Esophagus muscularis mucosa (tissue), 4 donors: ENCODE data around the gene MTA2. TPM values are rescaled to one million over a fixed set of nuclear protein-coding genes. Genes with fewer than 3 reads are reported as not detected.

Experiments
- DNase-seq: peaks from one replicate; pipeline ENCODE4 v3.0.0-alpha.2; 2017; ENCODE audit errors: extremely low spot score
- H3K27ac ChIP-seq, 4 donors: fragments of 200-600 bp; sonication (generic); replicated peaks in 1 of 4; 1 replicate in 3 of 4; 2 replicates in 1 of 4; pipeline ENCODE4 v1.5.1; 2016 to 2019; ENCODE audit warnings: mild to moderate bottlenecking in 1 of 4
- H3K27me3 ChIP-seq, 4 donors: fragments of 200-600 bp; sonication (generic); one replicate each; pipeline versions ENCODE4 v1.5.1 to v1.6.0; 2016 to 2019
- H3K36me3 ChIP-seq, 4 donors: fragments of 200-600 bp; sonication (generic); one replicate each; pipeline ENCODE4 v1.5.1; 2016 to 2019
- H3K4me1 ChIP-seq, 4 donors: fragments of 200-600 bp; sonication (generic); one replicate each; pipeline ENCODE4 v1.5.1; 2016 to 2019
- H3K4me3 ChIP-seq, 4 donors: fragments of 200-600 bp; sonication (generic); 1 replicate in 2 of 4; 2 replicates in 2 of 4; pipeline ENCODE4 v1.5.1; 2016 to 2019; ENCODE audit warnings: mild to moderate bottlenecking in 4 of 4, moderate library complexity in 1 of 4
- H3K9me3 ChIP-seq, 4 donors: fragments of 200-600 bp; sonication (generic); 1 replicate in 3 of 4; 2 replicates in 1 of 4; pipeline ENCODE4 v1.5.1; 2016 to 2019
- EP300 ChIP-seq: sonication (generic); formaldehyde crosslinking; IDR thresholded peaks from one replicate; pipeline ENCODE4 v1.6.1; 2017; ENCODE audit warnings: antibody characterized with exemption
- POLR2A ChIP-seq: fragments of 450-650 bp; IDR thresholded peaks from one replicate; pipeline ENCODE4 v1.6.1; 2017; ENCODE audit warnings: antibody characterized with exemption, moderate library complexity, mild to moderate bottlenecking, low read depth
- POLR2AphosphoS5 ChIP-seq, 2 donors: sonication (generic); formaldehyde crosslinking; IDR thresholded peaks; one replicate each; pipeline ENCODE4 v1.6.1; 2017; ENCODE audit warnings: antibody characterized with exemption in 2 of 2
- WGBS: methylation state at CpG from one replicate; pipeline ENCODE4 v1.1.5; 2018; 5-methylcytosine and 5-hydroxymethylcytosine counted together
- intact Hi-C: fragments of 100-400 bp; cut with DNase I; formaldehyde crosslinking; loops from one replicate; pipeline ENCODE4 v1.15.1; 2023
- total RNA-seq, 4 donors: library from RNA; depleted of rRNA; stranded (reverse); fragments of >200 nt; gene quantifications; one replicate each; pipeline versions ENCODE4 v1.1.0 to v1.2.1, GENCODE V29; 2016
- TF ChIP-seq, protein P1 (sequence below), 3 experiments: fragments of 200-600 bp in 2 of 3; fragments of 450-650 bp in 1 of 3; sonication (generic) in 2 of 3; IDR thresholded peaks; one replicate each; pipeline ENCODE4 v1.5.1; 2017 to 2019; ENCODE audit warnings: antibody characterized with exemption in 3 of 3, mild to moderate bottlenecking in 2 of 3, moderate library complexity in 1 of 3

Gene MTA2
- total RNA-seq, 4 donors from 2014 or later = 60.2 to 91.4 (median 88.3) TPM

DNA sequence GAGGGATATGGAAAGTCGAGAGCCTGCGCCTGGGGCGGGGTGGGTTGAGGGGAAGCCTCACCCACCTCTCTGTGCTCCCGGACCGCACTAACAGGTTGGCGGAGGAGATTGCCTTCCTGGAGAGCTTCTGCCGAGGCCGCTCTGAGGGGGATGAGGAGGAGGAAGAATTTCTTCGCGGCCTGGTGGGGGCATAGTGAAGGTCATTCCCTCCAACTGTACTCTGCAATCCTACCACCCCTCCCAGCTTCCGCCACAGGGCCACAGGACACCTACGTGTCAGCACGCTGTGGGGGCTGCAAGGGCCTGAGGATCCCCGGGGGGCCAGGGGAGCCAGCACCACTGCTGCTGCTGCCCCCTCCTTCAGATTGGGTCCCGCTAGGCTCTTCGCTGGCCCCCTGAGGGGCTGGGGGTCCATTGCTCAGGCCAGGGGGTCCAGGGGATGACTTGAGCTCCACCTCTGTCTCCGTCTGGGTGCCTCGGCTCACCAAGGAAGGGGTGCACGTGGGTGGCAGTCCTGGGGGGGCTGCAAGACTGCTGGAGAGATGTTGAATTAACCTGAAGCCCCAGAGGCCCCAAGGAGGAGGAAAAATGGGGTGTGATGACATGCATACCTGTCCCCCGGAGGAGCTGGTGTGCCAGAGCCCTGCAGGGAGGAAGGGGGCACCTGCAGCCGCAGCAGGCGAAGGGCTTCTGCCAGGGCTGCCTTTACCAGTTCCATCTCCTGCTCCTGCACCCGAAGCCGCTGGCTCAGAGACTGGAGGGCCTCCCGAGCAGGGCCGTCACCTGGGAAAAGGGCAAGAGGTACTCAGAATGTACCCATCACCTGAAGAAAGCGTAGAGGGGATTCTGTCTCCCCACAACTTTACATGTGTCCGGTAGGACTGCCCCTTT, 9.4 kb upstream of the MTA2 start:
- no peak for TF ChIP-seq EP300
- no peak for TF ChIP-seq POLR2A
- TF ChIP-seq, protein P1, sequence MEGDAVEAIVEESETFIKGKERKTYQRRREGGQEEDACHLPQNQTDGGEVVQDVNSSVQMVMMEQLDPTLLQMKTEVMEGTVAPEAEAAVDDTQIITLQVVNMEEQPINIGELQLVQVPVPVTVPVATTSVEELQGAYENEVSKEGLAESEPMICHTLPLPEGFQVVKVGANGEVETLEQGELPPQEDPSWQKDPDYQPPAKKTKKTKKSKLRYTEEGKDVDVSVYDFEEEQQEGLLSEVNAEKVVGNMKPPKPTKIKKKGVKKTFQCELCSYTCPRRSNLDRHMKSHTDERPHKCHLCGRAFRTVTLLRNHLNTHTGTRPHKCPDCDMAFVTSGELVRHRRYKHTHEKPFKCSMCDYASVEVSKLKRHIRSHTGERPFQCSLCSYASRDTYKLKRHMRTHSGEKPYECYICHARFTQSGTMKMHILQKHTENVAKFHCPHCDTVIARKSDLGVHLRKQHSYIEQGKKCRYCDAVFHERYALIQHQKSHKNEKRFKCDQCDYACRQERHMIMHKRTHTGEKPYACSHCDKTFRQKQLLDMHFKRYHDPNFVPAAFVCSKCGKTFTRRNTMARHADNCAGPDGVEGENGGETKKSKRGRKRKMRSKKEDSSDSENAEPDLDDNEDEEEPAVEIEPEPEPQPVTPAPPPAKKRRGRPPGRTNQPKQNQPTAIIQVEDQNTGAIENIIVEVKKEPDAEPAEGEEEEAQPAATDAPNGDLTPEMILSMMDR (IDR thresholded peaks at IDR 0.05) = no peak
- TF ChIP-seq POLR2AphosphoS5 (IDR thresholded peaks at IDR 0.05) = no peak
- Histone ChIP-seq H3K27me3 (no peaks in the 10 kb centered on the region), H3K4me1 (peaks cover 24 to 48% (median 37%) of the 10 kb centered on the region in 4 donors), H3K27ac (peak overlapping the region; percentile 91 to 99 (median 96)), H3K36me3 (peaks cover 5 to 68% (median 53%) of the 10 kb centered on the region in 4 donors), H3K9me3 (no peaks in the 10 kb centered on the region), H3K4me3 (peak overlapping the region; percentile 70 to 97 (median 83))
- intact Hi-C loops = no loop called here
- DNase-seq = no peak
- WGBS = 65% methylated on average over 21 of the region's 28 CpGs

DNA sequence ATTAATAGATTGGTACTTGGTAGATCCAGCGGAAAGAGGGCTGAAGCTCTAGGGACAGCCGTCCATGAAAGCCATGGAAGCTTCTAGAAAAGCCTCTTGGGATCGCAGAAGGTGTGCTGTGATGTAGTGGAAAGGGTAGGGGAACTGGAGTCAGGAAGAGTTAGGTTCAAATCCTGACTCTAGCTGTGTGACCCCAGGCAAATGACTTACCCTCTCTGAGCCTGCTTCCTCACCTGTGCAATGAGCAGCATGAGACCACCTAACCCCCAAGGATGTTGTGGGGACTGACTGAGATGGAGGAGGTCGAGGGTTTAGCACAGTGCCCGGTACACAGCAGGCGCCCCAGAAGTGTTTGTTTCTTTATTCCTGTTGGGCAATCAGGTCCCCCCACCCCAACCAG, 8.7 kb upstream of the MTA2 start:
- no peaks in the 10 kb centered on the region for H3K27me3 ChIP-seq
- peaks cover 10 to 68% (median 54%) of the 10 kb centered on the region in 4 donors for H3K36me3 ChIP-seq
- H3K4me1 ChIP-seq = peaks cover 24 to 48% (median 37%) of the 10 kb centered on the region in 4 donors
- TF ChIP-seq POLR2AphosphoS5 (IDR thresholded peaks at IDR 0.05) = no peak
- TF ChIP-seq EP300 = no peak
- TF ChIP-seq, protein P1 (IDR thresholded peaks at IDR 0.05) = no peak
- TF ChIP-seq POLR2A = no peak
- no peak overlapping the region for H3K27ac ChIP-seq
- H3K4me3 ChIP-seq = no peak overlapping the region
- no peaks in the 10 kb centered on the region for H3K9me3 ChIP-seq
- intact Hi-C loops = no loop called here
- WGBS = 87% methylated on average over 3 of the region's 6 CpGs
- DNase-seq = no peak

- no peak for DNase-seq
- TF ChIP-seq POLR2A (no peak), EP300 (no peak), POLR2AphosphoS5 (IDR thresholded peaks at IDR 0.05) (no peak)
- TF ChIP-seq, protein P1 (IDR thresholded peaks at IDR 0.05) = no peak
- Histone ChIP-seq H3K36me3 (peaks cover 13 to 73% (median 59%) of the 10 kb centered on the region in 4 donors), H3K27ac (no peak overlapping the region), H3K9me3 (no peaks in the 10 kb centered on the region), H3K4me3 (no peak overlapping the region), H3K27me3 (no peaks in the 10 kb centered on the region), H3K4me1 (peaks cover 24 to 52% (median 37%) of the 10 kb centered on the region in 4 donors)
- WGBS = over 99% methylated on average over 12 of the region's 12 CpGs
- intact Hi-C loops = no loop called here
Measured at GRCh38 chr11:62608776-62609175, 7.1 kb upstream of the MTA2 start.

GRCh38 chr11:62607714-62608113, 6.0 kb upstream of the MTA2 start:
- Histone ChIP-seq H3K4me1 (peaks cover 24 to 51% (median 35%) of the 10 kb centered on the region in 4 donors), H3K27me3 (no peaks in the 10 kb centered on the region), H3K27ac (no peak overlapping the region), H3K36me3 (peaks cover 13 to 73% (median 60%) of the 10 kb centered on the region in 4 donors), H3K9me3 (no peaks in the 10 kb centered on the region), H3K4me3 (no peak overlapping the region)
- WGBS = 73% methylated on average over 4 of the region's 4 CpGs
- DNase-seq = no peak
- intact Hi-C loops = no loop called here
- no peak for TF ChIP-seq POLR2AphosphoS5 (IDR thresholded peaks at IDR 0.05)
- TF ChIP-seq EP300 = no peak
- TF ChIP-seq POLR2A = no peak
- TF ChIP-seq, protein P1 (IDR thresholded peaks at IDR 0.05) = no peak
